DMS114 treated with DMSO at 0.1 percent for 48 hours (cell line): ENCODE measurements around the gene H1-8.
"Not testable (repeated sequence)": the region's sequence is repeated elsewhere in the genome, so short reads cannot be mapped to it uniquely, and the experiment has no call there.

Source experiments
- DNase-seq: peaks from one replicate; lab custom pipeline; 2025; ENCODE audit not compliant: unreplicated experiment; lab: John Stamatoyannopoulos, UW

Gene H1-8

DNA sequence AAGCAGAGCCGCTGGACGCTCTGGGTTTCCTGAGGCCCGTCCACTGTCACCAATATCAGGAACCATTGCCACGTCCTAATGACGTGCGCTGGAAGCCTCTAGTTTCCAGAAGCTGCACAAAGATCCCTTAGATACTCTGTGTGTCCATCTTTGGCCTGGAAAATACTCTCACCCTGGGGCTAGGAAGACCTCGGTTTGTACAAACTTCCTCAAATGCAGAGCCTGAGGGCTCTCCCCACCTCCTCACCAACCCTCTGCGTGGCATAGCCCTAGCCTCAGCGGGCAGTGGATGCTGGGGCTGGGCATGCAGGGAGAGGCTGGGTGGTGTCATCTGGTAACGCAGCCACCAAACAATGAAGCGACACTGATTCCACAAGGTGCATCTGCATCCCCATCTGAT lies 11.3 kb upstream of the H1-8 start:
- no peak for DNase-seq

DNA sequence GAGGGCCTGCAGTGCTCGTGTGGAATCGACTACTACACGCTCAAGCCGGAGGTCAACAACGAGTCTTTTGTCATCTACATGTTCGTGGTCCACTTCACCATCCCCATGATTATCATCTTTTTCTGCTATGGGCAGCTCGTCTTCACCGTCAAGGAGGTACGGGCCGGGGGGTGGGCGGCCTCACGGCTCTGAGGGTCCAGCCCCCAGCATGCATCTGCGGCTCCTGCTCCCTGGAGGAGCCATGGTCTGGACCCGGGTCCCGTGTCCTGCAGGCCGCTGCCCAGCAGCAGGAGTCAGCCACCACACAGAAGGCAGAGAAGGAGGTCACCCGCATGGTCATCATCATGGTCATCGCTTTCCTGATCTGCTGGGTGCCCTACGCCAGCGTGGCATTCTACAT lies 10.7 kb upstream of the H1-8 start:
- no peak for DNase-seq

DNA sequence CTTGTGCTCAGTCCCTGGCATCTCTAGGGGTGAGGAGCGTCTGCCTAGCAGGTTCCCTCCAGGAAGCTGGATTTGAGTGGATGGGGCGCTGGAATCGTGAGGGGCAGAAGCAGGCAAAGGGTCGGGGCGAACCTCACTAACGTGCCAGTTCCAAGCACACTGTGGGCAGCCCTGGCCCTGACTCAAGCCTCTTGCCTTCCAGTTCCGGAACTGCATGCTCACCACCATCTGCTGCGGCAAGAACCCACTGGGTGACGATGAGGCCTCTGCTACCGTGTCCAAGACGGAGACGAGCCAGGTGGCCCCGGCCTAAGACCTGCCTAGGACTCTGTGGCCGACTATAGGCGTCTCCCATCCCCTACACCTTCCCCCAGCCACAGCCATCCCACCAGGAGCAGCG lies 9.6 kb upstream of the H1-8 start:
- no peak for DNase-seq

DNA sequence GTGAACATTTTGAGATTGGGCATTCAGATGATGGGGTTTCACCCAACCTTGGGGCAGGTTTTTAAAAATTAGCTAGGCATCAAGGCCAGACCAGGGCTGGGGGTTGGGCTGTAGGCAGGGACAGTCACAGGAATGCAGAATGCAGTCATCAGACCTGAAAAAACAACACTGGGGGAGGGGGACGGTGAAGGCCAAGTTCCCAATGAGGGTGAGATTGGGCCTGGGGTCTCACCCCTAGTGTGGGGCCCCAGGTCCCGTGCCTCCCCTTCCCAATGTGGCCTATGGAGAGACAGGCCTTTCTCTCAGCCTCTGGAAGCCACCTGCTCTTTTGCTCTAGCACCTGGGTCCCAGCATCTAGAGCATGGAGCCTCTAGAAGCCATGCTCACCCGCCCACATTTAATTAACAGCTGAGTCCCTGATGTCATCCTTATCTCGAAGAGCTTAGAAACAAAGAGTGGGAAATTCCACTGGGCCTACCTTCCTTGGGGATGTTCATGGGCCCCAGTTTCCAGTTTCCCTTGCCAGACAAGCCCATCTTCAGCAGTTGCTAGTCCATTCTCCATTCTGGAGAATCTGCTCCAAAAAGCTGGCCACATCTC lies 8.4 kb upstream of the H1-8 start:
- DNase-seq, result no peak

DNA sequence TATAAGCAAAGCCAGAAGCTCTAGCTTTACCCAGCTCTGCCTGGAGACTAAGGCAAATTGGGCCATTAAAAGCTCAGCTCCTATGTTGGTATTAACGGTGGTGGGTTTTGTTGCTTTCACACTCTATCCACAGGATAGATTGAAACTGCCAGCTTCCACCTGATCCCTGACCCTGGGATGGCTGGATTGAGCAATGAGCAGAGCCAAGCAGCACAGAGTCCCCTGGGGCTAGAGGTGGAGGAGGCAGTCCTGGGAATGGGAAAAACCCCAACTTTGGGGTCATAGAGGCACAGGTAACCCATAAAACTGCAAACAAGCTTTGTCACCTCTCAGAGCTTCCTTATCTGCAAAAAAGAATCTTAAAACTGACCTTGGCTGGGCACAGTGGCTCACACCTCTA lies 7.9 kb upstream of the H1-8 start:
- no peak for DNase-seq

DNA sequence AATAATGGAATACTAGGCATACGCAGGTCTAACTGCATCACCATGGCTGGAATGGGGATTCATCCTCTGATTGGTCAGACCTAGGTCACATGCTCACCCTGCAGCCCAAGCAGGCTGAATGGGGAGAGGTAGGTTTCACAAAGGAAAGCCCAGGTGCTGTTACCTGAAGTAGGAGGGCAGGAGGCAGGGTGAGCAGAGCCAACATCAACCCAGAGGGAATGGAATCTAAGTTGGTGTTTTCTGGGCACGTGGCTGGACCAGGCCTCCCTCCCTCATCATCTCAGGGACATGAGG lies 6.7 kb upstream of the H1-8 start:
- DNase-seq, result no peak

DNA sequence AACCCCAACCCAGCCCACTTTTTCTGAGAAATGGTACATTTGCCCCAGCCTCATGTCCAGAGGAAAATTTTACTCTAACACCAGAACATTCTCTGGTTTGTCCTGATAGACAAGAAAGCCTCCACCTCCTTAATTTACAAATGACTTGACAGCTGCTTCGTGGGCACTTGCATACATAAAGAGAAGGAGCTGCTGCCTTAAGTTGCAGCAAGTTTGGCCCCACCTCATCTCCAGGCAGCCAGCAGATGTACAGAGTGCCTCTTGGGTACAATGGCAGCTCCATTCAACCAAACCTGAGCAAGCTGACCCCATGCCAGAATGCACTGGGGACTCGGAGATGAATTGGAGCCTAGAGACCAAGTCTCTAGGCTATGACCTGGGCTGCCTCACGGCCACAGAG lies 6.2 kb upstream of the H1-8 start:
- no peak for DNase-seq

DNA sequence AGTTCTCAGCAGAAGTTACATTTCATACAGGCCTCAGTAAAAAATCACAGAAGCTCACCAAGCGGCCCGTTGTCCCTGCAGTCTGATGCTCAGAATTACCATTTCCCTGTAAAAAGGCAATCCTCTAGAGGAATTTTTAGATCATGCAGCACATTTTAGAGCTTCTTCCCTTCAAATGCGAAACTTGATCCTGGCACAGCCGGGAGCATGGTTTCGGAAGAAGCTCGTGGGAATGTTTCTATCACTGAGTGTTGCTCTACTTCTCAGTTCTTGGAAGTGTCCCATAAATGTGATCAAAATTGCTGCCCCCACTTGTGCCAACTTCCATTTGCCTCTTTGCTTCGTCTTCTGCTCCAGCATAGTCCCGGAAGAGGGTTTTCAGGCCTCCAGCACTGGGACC lies 3.8 kb upstream of the H1-8 start:
- DNase-seq, result no peak

DNA sequence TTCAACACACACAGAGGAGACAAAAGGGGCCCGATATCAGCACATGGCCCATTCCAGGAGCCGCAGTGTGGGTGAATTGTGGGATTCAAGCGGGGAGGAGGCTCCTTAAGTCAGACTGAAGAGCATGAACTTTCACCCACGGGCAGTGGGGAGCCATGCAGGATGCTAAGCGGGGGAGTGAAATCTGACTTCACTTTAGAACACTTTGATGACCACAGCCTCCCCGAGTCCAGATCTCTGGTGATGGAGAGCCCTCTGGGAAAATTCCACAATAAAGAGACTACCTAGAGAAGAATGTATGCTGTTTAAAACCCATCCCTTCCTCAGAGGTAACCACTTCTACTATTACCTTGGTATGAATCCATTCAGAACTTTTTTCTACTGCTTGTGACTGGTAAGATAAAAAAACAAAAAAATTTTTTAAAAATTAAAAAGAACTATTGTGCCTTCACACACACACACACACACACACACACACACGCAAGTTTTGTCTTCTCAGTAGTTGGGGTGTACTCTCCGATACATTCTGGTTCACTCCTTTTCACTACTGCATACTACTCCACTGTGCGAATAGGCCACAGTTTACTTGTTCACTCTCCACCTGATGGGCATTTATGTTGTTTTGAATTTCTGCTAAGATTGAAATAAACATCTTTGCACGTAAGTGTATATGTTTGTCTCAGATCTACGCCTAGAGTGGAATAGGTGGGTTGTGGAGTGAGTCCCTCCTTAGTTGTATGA lies 2.0 kb upstream of the H1-8 start:
- no peak for DNase-seq

DNA sequence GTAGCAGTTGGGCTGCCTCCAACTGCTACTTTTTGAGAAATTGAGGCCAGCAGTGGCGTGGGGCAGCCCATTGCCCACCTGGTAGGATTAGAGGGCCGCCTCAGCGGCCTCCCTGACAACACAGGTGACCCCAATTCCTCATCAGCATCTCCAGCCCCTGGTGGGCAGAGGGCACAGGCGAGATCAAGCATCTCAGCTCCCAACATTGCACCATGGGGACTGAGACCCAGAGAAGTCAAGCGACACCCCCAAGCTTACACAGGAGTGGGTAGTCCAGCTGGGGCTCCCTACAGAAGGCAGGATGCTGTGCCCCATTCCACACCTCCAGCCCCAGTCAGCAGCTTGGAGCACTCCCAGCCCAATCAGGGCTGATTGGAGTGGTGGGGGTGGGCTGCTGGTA lies 228 bp upstream of the H1-8 start:
- DNase-seq, result no peak

DNA sequence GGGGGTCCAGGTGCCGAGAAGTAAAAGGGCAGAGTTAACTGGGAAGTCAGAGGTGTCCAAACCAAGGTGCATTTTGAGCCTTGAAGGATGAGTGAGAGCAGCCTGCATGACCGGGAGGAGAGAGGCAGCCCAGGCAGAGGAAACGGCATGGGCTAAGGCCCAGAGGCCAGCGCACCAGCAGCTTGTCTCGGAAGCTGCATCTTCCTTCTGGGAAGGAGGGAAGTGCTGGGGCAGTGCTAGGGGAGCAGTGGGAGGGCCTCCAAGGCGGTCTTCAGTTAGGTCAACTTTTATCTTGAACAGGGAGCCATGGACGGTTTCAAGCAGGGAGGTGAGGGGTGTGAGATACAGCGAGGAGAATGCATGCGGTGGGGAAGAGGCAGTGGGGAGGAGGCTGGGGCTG lies 1.0 kb downstream of the H1-8 start:
- no peak for DNase-seq

DNA sequence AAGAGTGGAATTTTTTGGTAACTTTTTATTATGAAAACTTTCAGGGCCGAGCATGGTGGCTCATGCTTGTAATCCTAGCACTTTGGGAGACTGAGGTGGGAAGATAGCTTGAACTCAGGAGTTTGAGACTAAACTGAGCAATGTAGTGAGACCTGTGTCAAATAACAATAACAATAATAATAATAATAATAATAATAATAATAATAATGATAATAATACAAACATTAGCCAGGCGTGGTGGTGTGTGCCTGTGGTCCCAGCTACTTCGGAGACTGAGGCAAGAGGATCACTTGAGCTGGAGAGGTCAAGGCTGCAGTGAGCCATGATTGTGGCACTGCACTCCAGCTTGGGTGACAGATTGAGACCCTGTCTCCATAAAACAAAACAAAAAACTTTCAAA lies 3.0 kb downstream of the H1-8 start:
- DNase-seq, result not testable (repeated sequence)

DNA sequence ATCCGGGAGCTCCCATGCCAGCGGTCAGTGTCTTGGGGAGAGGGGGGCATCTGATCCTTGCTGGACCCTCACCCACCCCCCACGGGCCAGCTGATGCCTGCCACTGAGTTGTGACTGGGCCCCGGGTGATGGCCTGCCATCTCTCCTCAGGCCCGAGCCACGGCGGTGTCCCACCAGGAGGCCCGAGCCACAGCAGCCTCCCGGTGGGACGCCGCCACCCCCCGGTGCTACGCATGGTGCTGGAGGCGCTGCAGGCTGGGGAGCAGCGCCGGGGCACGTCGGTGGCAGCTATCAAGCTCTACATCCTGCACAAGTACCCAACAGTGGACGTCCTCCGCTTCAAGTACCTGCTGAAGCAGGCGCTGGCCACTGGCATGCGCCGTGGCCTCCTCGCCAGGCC lies 4.3 kb downstream of the H1-8 start:
- DNase-seq, result no peak

DNA sequence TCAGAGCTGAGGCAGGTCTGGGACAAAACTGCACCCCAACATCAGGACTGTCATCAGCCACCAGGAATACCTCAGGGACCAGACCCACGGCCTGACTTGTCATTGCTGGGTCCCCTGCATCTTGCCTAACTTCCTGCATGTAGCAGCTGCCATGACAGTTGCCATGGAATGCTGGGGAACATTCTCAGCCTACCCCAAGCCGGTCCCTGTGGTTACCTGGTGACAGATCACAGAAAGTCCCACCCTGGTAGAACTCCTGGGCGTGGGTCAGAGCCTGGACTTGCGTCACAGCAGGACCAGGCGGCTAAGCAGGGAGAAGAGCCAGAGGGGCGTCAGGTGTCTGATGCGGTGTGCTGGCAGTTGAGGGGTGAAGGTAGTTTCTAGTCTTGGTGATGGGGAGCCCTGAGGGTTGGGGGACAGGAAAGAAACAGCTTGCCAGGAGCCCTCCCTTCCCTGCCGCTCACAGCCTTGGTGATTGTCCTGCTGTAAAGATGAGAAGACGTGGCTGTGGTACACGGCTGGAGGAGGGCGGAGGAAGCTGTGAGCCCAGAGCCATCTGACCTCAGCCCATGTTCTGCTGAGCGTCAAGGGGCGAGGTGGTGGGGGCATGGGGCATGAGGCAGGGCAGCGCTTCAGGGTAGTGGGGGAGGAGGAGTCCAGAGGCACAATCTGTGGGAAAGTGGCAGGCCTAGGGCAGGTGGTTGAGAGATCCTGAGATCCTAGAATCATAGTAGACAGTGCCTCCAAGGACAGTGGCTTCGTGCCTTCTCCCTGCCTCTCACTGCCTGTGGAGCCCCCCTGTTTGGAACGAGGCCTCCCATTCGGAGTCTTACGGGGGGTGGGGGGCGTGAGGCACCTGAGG lies 5.4 kb downstream of the H1-8 start:
- DNase-seq, result no peak

DNA sequence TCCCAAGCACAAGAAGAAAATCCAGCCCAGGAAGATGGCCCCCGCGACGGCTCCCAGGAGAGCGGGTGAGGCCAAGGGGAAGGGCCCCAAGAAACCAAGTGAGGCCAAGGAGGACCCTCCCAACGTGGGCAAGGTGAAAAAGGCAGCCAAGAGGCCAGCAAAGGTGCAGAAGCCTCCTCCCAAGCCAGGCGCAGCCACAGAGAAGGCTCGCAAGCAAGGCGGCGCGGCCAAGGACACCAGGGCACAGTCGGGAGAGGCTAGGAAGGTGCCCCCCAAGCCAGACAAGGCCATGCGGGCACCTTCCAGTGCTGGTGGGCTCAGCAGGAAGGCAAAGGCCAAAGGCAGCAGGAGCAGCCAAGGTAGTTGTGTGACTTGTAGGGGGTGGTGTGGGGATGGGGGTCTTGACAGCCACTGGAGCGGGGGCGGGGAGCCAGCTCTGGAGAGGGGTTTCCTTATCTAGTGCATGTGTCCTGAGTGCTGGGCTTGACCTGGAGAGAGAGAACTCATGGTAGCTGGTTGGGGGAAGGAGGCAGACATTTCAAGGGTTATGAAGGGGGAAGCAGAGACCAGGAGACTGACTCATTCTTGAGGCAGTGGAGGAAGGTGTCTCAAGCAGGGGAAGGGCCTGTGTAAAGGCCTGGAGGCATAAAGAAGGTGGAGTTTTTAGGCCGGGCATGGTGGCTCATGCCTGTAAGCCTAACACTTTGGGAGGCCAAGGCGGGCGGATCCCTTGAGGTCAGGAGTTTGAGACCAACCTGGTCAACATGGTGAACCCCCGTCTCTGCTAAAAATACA lies 6.2 kb downstream of the H1-8 start:
- no peak for DNase-seq

DNA sequence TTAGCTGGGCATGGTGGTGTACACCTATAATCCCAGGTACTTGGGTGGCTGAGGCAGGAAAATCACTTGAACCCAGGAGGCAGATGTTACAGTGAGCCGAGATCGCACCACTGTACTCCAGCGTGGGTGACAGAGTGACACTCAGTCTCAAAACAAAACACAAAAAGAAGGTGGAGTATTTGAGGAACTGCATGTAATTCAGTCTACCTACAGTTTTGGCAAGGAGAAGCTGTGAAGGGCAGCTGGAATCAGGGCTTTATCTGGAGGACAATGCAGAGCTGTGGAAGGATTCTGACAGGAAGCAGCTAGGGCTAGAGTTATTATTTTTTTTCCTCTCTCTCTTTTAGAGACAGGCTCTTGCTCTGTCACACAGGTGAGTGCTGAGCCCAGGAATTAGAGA lies 6.8 kb downstream of the H1-8 start:
- DNase-seq, result no peak

DNA sequence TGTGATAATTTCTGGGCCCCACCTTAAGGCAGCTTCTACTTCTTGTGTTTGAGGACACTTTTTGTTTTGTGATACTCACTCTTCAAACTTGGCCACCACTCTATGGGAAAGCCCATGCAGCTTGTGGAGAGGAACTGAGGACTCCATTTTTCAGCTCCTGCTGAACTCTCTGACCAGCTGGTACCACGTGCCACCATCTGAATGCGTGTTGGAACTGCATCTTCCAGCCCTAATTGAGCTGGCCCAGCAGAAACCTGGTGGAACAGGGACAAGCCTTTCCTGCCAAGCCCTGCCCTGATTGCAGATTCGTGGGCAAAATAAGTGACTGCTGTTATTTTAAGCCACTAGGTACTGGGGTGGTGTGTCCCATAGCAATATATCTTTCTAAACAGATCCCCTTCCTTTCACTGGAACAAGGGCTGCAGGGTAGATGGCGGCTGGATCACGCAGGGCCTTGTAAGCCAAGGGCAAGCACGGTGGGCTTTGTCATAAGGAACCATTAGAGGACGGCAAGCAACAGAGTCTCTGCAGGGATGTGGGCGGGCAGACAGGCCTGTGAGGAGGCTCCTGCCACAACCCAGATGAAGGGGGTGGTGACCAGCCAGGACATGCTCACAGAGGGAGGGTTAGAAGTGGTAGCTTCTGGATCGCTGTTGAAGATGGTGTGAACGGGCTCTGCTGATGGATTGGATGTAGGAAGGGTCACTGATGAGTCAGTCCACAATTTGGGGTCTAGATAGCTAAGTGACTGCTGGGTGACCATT lies 9.5 kb downstream of the H1-8 start:
- no peak for DNase-seq

DNA sequence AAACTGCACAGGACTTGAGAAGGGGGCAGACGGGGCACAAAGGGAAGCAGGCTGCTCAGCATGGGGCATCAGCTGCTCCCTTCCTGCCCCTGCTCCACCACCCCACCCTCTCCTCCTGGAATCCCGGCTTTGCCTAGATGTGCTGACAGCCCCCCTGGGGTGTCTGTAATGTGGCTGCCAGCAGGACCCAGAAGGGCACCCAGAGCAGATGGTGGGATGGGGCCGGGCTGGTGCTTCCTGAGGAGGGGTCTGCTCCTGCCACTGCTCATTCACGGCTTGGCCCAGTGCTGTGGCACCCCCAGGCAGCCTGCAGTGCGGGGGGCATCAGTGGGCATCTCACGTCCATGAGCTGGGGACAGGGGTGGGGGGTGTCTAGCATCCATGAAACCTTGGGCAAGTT lies 10.2 kb downstream of the H1-8 start:
- DNase-seq, result no peak

DNA sequence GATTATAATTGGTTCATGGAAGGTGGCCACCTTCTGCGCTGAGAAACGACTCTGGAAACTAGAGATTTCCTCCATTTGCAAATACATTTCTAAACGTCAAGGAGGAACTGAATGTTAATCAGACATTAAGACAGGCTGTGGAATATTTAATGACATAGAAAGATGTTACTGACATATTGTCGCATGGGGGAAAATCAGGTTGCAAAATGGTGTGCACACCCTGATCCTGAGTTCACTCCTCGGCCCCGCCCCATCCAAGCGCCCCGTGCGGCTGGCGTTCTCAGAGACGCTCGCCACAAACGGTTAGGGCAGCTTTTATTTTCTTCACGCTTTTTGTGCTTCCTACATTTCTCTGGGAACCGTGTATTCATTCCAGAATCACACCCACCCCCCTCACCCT lies 10.7 kb downstream of the H1-8 start:
- no peak for DNase-seq

DNA sequence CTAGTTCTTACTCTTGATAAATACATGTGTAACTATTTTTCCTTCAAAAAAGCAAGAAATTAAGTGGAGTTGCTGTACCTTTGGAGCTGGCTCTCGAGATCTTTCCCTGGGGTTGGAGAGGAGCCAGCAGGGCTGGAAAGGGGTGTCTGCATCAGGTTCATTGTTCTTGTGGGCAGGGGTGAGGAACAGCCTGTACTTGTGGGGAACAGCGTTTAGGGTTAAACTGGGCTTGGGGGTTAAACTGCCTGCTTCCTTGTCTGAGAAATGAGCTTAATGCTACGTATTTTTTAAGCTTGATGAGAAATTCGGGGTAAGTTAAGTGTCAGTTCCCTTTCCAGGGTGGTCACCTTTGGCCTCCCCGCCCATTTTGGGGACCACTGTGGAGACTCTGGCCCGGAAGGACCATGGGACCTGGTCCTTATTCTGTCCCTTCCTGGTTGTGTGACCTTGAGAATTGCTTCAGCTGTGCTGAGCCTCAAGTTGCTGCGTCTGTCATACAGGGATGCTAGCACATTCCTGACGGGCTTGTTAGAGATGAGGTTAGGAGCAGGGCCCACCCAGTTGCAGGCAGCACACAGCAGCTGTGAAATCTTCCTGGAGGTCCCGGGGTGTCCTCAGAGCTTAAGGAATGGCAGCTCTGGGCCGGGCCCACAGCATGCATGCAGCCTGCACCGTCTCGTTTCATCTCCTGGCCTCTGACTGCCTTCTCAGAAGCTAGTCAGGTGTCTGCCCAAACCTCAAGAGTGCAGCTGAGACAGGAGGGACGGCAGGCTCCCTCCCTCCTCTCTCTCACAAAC lies 11.6 kb downstream of the H1-8 start:
- no peak for DNase-seq
